Thoracic aorta endothelial cell (primary cell): ENCODE data around the gene ST8SIA2. TPM values are rescaled to one million over a fixed set of nuclear protein-coding genes. Genes with fewer than 3 reads are reported as not detected.

ENCODE experiments used
- small RNA-seq: library from RNA; depleted of rRNA; stranded (forward); fragments of <200 nt; gene quantifications from one replicate; pipeline ENCODE3, GENCODE V24; 2012
- total RNA-seq: library from RNA; depleted of rRNA; stranded (reverse); fragments of >200 nt; gene quantifications from 2 replicates; pipeline ENCODE4 v1.2.3, GENCODE V29; 2012

ST8SIA2 gene, protein sequence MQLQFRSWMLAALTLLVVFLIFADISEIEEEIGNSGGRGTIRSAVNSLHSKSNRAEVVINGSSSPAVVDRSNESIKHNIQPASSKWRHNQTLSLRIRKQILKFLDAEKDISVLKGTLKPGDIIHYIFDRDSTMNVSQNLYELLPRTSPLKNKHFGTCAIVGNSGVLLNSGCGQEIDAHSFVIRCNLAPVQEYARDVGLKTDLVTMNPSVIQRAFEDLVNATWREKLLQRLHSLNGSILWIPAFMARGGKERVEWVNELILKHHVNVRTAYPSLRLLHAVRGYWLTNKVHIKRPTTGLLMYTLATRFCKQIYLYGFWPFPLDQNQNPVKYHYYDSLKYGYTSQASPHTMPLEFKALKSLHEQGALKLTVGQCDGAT
- not detected in 2 replicates for total RNA-seq

DNA sequence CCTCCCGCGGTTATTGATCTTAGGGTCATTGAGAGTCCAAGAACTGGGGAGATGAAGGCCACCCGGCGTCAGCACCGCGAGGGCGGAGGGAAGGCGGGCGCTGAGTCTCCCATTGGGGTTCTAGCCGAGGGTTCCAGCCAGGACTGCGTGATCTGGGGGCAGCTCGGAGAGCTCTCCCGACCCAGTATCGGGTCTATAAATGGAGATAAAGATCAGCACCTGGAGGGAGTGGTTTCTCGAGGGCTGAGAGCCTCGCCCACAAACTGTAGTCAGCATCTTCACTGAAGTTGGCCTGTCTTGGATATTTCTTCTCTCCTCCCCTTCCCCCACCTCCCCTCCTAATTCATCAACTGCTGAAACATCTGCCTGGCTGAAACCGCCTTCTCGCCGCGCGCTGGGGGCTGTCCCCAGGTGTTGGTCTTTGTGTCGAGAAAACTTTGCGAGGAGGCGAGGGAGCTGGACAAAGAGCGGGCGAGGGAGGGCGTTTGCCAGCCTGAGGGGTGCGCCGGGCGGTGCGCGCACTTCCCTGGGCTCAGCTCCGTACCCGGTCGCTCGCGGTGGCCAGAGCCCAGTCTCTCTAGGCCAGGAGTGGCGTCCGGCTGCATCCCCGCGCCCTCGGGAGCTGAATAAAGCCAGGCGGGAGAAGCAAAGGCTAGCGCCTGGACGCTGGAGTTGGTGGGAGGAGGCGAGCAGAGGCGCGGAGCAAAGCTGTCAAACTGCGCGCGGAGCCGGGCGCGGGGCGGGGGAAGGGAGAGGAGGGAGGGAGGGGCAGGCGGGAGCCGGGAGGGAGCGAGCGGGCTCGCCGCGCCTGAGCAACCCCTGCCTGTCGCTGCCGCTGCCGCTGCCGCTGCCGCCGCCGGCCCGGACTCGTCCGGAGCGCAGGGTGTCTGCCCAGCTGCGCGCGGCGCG is at the start of gene ST8SIA2:
Gene ST8SIA2 (plus strand): TSS at position 811 of the 909 bp plus-strand sequence. CDS start 184 bp downstream, outside the sequence.

Small RNA genes within 50 kb of the gene (small RNA-seq; reads per million reads assigned to genes)
- not detected for gene RF01233
